Uterine smooth muscle cell (primary cell): ENCODE data around the gene CMC1. TPM values are rescaled to one million over a fixed set of nuclear protein-coding genes. Genes with fewer than 3 reads are reported as not detected.

Experiments
- total RNA-seq: library from RNA; depleted of rRNA; stranded (reverse); fragments of >200 nt; gene quantifications from 2 replicates; pipeline ENCODE4 v1.2.3, GENCODE V29; 2014

CMC1 gene, protein sequence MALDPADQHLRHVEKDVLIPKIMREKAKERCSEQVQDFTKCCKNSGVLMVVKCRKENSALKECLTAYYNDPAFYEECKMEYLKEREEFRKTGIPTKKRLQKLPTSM
- total RNA-seq, result 5.0 and 5.1 TPM in 2 replicates

DNA sequence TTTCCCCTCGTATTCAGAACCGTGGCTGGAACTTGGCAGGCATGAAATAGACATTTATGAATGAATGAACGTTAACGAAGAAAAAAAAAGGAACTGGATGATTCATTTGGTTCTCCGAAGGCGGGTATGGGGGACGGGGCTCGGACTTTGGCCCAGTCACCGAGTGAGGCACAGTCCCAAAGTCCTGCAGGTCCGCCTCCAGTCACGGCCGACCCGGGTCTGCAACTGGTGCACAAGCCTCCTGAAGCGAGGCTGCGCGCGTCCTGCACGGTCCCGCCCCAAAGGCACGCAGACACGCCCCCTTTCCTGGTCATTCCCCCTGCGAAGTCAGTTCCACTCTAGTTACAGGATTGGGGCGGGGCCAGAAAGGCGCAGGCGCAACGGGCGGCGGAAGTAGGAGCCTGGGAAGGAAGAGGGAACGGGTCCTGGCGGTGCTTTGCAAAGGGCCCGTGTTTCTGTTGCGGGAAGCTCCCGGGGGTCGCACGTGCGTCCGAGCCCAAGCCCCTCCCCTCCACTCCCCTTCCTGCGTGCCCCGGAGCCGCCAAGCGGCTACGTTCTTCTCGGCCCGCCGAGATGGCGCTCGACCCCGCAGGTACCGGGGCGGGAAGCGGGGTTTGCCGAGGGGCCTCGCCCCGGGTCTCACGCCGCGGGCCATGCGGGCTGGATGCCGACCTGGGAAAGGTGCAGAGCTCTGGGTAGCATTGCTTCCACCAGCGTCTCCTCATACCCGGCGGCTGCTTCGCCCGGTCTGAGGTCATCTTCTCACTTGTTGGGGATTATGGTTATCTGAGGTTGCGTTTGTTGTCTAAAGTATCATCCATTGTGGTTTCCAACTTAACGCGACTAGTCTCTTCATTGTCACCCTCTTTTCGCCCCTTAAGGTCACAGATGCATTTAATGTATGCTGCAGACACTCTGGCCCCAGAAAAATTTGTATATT is at the start of gene CMC1:
TSS of gene CMC1 (plus strand) at position 399 of the 940 bp plus-strand sequence. CDS start at position 574, 175 bp downstream.

DNA sequence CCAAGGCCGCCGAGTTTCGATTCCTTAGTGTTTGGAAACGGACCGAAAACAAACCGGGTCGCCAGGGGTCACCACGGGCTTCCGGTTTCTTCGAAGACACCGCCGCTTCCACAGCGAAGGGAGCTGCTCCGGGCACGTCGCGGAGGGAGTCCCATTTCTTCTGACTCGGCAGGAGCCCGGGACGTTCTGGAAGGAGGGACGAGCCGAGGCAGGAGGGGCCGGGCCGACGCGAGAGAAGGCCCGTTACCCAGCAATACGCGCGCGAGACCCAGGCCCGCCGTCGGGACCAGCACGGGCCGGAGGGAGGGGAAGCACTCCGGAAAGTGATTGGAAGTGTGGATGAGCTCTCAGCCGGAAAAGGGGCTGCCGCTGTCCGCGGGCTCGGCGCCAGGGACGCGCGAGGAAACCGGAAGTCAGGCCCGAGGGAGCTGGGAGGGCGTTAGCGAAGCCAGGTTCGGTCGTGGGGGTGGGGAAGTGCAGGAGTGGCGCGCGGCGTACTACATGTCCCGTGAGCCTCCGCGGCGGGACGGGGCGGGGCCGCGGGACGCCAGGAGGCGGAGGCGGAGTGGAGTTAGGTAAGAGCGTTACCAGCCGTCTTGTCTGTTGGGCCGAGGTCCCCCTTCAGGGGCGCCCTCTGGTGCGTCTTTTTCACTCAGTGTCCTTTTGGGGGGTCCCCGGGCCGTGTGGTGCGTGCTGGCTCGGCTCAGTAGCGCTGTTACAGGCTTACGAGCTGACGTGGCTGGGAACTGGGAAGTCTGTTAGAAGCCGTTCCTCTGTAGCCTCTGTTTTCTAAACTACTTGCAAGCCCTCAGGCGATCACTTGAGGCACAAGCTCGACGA is 107.4 kb downstream of the CMC1 start, which contains the start of the genes AZI2 and ZCWPW2:
TSS of gene AZI2 (minus strand) at position 196 of the 840 bp plus-strand sequence. CDS start 8,207 bp downstream, outside the sequence.
TSS of gene ZCWPW2 (plus strand) at position 93 of the 840 bp plus-strand sequence. CDS start 64,348 bp downstream, outside the sequence.

Other genes starting within 250 kb of the CMC1 start
- gene ZCWPW2, start 107.1 kb downstream of the CMC1 start, total RNA-seq, result 0.22 and 0.87 TPM in 2 replicates
- gene AZI2, start 107.2 kb downstream of the CMC1 start, total RNA-seq, result 87.7 and 127 TPM in 2 replicates